Type B pancreatic cell (in vitro differentiated cells): ENCODE data around the gene PDE8A. TPM values are rescaled to one million over a fixed set of nuclear protein-coding genes. Genes with fewer than 3 reads are reported as not detected.

Source experiments
- DNase-seq: peaks from one replicate; pipeline ENCODE4 v3.0.0; 2021; ENCODE audit warnings: mixed read lengths; ENCODE audit not compliant: unreplicated experiment; ENCODE audit errors: extremely low spot score
- H3K27ac Mint-ChIP-seq: 2 replicates; pipeline ENCODE4 v1.8.0; 2021; ENCODE audit warnings: mild to moderate bottlenecking, mixed read lengths
- H3K27me3 Mint-ChIP-seq: 2 replicates; pipeline ENCODE4 v1.8.0; 2021; ENCODE audit warnings: mixed read lengths
- H3K36me3 Mint-ChIP-seq: 2 replicates; pipeline ENCODE4 v1.8.0; 2021; ENCODE audit warnings: mixed read lengths
- H3K4me1 Mint-ChIP-seq: one replicate; pipeline ENCODE4 v1.8.0; 2021; ENCODE audit warnings: mixed read lengths; ENCODE audit not compliant: unreplicated experiment
- H3K4me3 Mint-ChIP-seq: 2 replicates; pipeline ENCODE4 v1.8.0; 2021; ENCODE audit warnings: mild to moderate bottlenecking, mixed read lengths
- H3K9me3 Mint-ChIP-seq: 2 replicates; pipeline ENCODE4 v1.8.0; 2021; ENCODE audit warnings: mixed read lengths
- total RNA-seq: library from RNA; stranded (reverse); gene quantifications from 2 replicates; pipeline ENCODE4 v1.2.1, GENCODE V29; 2021; ENCODE audit warnings: low replicate concordance
- TF ChIP-seq, protein P1 (sequence below): fragments of 200-600 bp; sonication (generic); conservative IDR thresholded peaks from 2 replicates; pipeline ENCODE4 v1.5.0; 2021; ENCODE audit warnings: antibody characterized with exemption, mild to moderate bottlenecking

PDE8A gene
- total RNA-seq, 1 donor from 2014 or later = 22.8 TPM

DNA sequence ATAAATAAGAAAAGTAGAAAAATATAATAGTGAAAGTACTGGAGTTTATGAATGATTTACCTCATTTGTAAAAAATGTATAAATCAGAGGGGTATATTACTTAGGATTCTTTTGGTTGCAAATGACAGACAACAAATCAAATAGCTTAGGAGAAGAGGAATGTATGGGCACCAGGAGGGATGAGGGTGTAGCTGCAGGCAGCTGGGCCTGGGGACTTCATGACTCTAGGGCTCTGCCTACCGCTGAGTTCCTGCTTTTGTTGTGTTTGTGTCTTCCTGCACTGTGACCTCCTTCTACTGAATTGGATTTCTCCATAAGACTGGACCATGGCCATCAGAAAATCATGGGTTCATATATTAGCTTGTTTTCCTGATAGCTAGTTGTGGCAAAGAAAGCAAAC, 27.9 kb upstream of the PDE8A start:
- Mint-ChIP-seq H3K27me3 (no peaks in the 10 kb centered on the region), H3K27ac (no peak overlapping the region)
- TF ChIP-seq, protein P1, sequence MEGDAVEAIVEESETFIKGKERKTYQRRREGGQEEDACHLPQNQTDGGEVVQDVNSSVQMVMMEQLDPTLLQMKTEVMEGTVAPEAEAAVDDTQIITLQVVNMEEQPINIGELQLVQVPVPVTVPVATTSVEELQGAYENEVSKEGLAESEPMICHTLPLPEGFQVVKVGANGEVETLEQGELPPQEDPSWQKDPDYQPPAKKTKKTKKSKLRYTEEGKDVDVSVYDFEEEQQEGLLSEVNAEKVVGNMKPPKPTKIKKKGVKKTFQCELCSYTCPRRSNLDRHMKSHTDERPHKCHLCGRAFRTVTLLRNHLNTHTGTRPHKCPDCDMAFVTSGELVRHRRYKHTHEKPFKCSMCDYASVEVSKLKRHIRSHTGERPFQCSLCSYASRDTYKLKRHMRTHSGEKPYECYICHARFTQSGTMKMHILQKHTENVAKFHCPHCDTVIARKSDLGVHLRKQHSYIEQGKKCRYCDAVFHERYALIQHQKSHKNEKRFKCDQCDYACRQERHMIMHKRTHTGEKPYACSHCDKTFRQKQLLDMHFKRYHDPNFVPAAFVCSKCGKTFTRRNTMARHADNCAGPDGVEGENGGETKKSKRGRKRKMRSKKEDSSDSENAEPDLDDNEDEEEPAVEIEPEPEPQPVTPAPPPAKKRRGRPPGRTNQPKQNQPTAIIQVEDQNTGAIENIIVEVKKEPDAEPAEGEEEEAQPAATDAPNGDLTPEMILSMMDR = no peak

GRCh38 chr15:84955089-84955848, 26.4 kb upstream of the PDE8A start:
- DNase-seq = no peak
- H3K36me3 Mint-ChIP-seq = no peaks in the 10 kb centered on the region
- peaks cover 5% of the 10 kb centered on the region for H3K4me1 Mint-ChIP-seq
- H3K27ac Mint-ChIP-seq = no peak overlapping the region
- no peaks in the 10 kb centered on the region for H3K27me3 Mint-ChIP-seq
- H3K4me3 Mint-ChIP-seq = no peak overlapping the region
- TF ChIP-seq, protein P1 = peak; percentile 79
- no peaks in the 10 kb centered on the region for H3K9me3 Mint-ChIP-seq

More for the DNA sequence above, 27.9 kb upstream of the PDE8A start:
- Mint-ChIP-seq H3K36me3 (no peaks in the 10 kb centered on the region), H3K4me3 (no peak overlapping the region), H3K4me1 (no peaks in the 10 kb centered on the region), H3K9me3 (no peaks in the 10 kb centered on the region)
- no peak for DNase-seq

DNA sequence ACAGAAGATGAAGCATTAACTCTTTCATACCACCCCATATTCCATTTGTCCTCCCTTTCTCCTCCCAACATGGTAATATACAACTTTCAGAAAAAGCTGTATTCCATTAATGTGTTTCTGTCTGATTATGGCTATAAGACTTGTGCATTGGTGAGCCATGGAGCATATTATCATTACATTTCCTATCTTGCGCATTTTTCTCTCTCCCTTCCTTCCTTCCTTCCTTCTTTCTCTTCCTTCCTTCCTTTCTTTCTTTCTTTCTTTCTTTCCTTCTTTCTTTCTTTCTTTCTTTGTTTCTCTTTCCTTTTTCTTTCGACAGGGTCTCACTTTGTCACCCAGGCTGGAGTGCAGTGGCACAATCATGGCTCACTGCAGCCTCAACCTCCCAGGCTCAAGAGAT, 25.5 kb upstream of the PDE8A start:
- H3K27me3 Mint-ChIP-seq = no peaks in the 10 kb centered on the region
- TF ChIP-seq, protein P1 = no peak
- no peaks in the 10 kb centered on the region for H3K36me3 Mint-ChIP-seq
- peaks cover 12% of the 10 kb centered on the region for H3K4me1 Mint-ChIP-seq
- H3K27ac Mint-ChIP-seq = no peak overlapping the region
- DNase-seq = no peak
- H3K4me3 Mint-ChIP-seq = no peak overlapping the region
- H3K9me3 Mint-ChIP-seq = no peaks in the 10 kb centered on the region

DNA sequence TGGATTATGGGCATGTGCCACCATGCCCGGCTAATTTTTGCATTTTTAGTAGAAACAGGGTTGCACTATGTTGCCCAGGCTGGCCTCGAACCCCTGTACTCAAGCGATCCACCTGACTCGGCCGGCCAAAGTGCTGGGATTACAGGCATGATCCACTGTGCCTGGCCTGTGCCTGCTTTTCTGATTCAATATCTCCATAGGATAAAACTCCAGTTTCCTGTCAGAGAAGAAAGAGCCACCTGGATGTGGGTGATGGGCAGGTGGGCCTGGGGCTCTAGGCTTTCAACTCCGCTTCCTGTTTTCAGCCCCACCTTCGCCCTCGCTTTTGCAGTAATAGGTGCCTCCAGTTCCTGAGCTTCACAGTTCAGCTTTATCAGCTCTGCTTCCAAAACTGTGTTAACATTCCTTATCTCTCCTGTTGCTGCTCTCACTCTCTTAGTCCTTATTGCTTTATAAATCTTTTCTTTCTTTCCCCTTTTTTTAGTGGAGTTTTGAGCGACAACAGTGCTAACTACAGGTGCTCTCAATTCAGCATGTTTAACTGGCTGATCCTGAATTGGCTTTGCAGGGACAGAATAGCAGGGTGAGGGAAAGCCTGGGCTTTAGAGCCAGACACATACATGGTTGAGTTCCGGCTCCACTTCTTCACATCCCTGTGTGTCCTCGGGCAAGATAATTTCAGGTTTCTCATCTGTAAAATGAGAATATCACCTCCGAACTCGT, 21.1 kb upstream of the PDE8A start:
- H3K4me3 Mint-ChIP-seq = no peak overlapping the region
- no peaks in the 10 kb centered on the region for H3K27me3 Mint-ChIP-seq
- peak overlapping the region; percentile 77 for H3K27ac Mint-ChIP-seq
- peaks cover 12% of the 10 kb centered on the region for H3K9me3 Mint-ChIP-seq
- DNase-seq = no peak
- H3K36me3 Mint-ChIP-seq = no peaks in the 10 kb centered on the region
- peaks cover 23% of the 10 kb centered on the region for H3K4me1 Mint-ChIP-seq
- TF ChIP-seq, protein P1 = no peak

GRCh38 chr15:84961114-84961452, 20.6 kb upstream of the PDE8A start:
- peaks cover 12% of the 10 kb centered on the region for H3K9me3 Mint-ChIP-seq
- no peak overlapping the region for H3K4me3 Mint-ChIP-seq
- H3K36me3 Mint-ChIP-seq = no peaks in the 10 kb centered on the region
- H3K4me1 Mint-ChIP-seq = peaks cover 23% of the 10 kb centered on the region
- TF ChIP-seq, protein P1 = no peak
- no peaks in the 10 kb centered on the region for H3K27me3 Mint-ChIP-seq
- no peak for DNase-seq
- H3K27ac Mint-ChIP-seq = peak overlapping the region; percentile 77
